ENCODE results near the gene SLC6A9.

Gene SLC6A9

DNA sequence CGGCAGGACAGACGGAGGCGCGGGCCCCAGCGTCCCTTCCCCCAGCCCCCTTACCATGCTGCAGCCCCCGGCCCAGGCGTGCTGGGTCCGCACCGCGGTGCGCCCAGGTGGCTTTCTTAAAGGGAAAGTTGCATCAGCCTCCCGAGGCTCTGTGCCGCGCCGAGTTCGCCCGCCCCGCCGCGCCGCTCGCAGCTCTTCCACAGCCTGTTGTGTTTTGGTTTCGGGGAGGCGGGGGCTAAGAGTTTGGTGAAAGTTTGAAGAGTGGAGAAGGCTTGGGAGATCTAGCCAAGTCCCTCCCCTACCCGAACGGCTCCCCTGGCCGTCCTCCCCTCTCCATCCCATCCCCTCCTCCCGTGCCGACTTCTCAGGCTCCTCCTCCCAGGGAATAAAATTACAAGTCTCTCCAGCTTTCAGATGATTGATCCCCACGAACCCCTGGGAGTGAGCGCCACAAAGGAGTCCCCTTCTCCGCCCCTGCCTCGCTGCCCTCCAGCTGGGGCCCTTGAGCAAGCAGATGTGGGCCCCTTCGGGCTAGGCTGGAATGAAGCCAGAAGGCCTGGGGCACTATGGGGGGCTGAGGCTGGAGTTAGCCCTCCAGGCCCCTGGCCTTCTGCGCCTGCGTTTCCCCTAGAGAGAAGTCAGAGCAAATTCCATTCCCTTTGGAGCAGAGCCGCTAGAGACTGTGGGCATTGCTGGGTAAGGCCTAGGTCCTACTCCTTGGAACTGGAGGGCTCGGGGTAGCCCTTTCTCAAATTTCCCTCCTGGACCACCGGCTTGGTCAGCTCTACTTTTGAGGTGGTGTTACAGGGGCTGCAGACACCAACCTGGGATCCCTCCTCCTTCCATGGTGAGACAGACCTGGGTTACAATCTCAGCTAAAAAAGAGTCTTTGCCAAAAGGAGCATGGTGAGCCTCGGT, at the start of gene SLC6A9:
Gene SLC6A9, minus strand, starts transcription at position 211 of the 918 bp plus-strand sequence. CDS start 7,185 bp downstream, outside the sequence.
- DNase-seq (ENCODE audit: low read depth, low spot score): peak; percentile 21

DNA sequence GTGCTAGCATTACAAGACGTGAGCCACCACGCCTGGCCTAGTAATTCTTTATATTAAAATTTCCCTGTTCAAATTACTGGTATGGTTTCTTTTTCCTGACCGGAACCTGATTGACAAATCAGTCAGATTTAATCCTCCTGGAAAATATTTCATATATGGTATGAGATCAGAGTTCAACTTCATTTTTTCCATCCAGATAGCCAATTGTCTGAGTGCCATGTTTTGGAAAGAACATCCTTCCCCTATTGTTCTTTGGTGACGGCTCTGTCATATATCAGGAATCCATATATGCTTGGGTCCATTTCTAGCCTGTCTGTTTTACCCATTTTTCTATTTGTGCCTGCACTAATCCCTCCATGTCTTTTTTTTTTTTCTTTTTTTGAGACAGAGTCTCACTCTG, 48.3 kb upstream of the SLC6A9 start:
- DNase-seq (ENCODE audit: low read depth, low spot score): no peak

DNA sequence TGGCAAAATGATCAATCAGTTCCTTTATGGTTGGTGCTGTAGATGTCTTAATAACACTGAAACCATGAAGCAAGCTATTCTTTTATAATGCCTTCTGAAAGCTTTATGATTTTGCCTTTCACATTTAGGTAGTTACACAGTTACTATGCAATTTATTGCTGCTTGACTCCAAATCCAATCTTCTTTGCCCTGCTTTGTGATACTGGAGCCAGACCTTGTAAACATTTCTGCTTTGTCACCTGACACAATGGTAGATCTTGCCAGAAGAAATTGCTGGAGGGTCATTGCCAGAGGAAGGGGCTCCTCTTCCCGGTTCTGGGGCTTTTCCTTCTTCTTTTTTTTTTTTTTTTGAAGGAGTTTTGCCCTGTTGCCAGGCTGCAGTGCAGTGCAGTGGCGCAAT, 46.8 kb upstream of the SLC6A9 start:
- DNase-seq (ENCODE audit: low read depth, low spot score): no peak

DNA sequence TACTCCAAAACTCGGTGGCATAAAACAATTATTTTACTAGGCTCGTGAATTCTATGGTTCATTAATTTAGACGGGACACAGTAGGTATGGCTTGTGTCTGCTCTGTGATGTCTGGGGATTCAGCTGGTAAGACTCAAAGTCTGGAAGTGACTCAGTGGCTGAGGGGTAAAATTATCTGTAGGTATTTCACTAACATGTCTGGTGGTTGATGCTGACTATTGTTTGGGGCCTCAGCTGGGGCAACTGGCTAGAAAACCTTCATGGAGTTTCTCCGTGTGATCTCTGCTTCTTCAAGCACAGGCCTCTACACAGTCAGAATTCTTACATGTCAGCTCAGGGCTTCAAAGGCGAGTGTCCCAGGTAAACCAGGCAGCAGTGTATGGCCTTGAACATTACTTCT, 46.2 kb upstream of the SLC6A9 start:
- DNase-seq (ENCODE audit: low read depth, low spot score): no peak

DNA sequence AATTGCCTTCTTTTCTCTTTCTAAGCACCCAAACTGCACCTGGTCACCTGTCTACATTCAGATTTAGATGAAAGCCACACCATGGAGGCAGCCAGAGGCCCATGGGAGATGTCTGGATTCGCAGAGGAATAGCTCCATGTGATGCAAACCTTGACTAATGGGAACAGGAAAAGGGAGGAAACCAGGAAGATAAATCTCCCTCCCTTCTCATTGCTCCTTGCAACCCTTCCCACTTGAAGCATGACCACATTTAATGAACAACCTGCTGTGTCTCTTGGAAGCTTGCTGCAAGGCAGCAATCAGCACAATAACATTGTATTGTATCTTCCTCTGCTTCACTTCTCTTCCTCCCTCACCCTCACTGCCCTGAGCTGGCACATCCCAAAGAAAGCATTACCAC, 44.8 kb upstream of the SLC6A9 start:
- DNase-seq (ENCODE audit: low read depth, low spot score): no peak

DNA sequence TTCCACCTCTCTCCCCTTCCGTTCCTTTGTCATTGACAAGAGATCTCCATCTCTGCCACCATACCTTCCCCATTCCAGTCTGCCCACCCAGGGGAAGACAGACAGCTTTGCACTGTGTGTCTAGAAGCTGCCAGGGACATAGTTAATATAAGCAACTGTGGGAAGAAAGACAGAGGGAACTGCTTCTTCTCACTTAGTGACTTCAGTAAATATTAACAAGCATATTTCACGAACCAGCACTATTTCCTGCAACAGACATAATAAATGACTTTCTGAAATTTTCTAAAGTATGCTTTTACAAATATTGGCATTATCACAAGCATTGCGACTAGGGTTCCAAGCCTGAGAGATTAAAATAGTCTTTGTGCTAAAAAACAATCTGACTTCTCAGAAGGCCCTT, 43.2 kb upstream of the SLC6A9 start:
- DNase-seq (ENCODE audit: low read depth, low spot score): no peak

DNA sequence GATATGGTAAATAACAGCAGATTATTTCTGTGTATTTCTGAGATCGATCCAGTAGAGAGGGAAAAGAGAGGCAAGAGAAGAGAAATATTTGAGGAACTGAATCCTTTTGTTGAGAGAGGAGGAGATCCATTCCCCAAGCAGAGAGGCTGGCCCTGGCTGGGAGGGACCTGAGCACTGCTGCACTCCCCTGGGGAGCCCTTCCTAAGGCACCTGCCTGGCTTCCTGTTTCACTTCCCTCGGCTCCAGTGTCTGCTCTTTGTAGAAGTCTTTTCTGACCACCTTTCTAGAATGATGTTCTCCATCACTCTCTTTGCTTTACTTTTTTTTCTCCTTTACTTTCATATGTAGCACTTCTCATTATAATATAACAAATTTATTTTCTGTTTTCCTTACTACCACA, 42.3 kb upstream of the SLC6A9 start:
- DNase-seq (ENCODE audit: low read depth, low spot score): no peak

DNA sequence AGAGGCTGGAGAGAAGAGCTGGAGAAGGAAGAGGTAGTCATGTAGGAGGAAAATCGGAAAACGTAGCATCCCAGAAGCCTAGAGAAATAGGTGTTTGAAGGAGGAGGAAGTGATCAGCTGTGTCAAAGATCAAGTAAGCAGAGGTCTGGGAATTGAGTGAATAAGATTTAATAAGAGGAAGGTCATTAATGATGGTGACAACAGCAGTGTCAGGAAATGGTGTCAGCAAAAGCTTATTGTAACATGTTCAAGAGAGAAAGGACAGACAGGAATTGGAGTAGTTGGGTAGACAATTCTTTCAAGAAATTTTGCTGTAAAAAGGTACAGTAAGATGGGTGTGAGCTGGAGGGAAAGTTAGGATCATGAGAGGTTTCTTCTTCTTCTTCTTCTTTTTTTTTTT, 41.6 kb upstream of the SLC6A9 start:
- no peak for DNase-seq (ENCODE audit: low read depth, low spot score)

DNA sequence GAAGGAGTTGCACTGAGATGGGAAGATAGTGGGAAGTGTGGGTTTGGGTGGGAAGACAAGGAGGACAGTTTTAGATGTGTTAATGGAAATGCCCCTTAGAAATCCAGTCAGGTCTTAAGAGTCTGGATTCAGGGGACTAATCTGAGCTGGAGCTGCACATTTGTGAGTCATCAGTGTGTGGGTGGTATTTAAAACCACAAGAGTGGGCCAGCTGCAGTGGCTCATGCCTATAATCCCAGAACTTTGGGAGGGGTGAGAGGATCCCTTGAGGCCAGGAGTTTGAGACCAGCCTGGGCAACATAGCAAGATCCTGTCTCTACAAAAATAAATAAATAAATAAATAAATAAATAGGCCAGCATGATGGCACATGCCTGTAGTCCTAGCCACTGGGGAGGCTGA, 40.9 kb upstream of the SLC6A9 start:
- DNase-seq (ENCODE audit: low read depth, low spot score): no peak

DNA sequence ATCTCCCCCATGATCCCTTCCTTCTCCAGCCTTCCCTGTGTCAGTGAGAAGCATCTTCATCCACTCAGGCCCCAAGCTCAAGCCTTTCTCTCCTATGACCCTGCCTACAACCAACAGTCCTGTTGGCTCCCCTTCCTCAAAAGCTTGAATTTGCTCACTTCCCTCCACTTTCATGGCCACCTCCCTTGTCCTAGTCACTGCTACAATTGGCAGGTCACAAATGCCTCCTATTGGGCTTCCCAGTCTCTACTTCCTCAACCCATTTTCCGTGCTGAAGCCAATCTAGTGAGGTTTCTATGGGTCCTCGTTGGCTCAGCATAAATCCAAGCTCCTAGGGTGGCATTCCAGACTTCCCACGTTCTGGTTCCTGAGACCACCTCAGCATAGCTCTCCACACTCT, 40.2 kb upstream of the SLC6A9 start:
- no peak for DNase-seq (ENCODE audit: low read depth, low spot score)

DNA sequence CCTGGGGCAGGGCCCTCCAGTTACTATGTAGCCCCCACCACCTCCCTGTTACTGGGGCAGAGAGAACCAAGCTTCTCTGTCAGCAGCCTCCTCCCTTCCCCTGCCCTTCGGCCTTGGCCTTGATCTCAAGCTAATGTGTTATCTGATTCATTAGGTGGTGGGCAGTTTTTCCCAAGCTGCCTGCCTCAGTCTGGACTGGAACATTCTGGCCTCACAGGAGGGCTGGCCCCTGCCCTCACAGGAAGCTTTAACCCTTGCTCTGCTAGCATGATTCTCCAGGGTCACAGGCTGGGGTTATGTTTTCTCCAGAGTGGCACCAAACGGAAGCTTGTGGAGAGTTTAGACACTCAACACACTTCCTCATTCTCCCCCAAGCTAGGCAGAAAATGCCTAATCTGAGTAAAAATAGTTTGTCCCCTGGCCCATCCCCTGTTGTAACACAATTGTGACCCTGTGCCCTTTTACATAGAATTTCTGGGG, 37.2 kb upstream of the SLC6A9 start:
- no peak for DNase-seq (ENCODE audit: low read depth, low spot score)

DNA sequence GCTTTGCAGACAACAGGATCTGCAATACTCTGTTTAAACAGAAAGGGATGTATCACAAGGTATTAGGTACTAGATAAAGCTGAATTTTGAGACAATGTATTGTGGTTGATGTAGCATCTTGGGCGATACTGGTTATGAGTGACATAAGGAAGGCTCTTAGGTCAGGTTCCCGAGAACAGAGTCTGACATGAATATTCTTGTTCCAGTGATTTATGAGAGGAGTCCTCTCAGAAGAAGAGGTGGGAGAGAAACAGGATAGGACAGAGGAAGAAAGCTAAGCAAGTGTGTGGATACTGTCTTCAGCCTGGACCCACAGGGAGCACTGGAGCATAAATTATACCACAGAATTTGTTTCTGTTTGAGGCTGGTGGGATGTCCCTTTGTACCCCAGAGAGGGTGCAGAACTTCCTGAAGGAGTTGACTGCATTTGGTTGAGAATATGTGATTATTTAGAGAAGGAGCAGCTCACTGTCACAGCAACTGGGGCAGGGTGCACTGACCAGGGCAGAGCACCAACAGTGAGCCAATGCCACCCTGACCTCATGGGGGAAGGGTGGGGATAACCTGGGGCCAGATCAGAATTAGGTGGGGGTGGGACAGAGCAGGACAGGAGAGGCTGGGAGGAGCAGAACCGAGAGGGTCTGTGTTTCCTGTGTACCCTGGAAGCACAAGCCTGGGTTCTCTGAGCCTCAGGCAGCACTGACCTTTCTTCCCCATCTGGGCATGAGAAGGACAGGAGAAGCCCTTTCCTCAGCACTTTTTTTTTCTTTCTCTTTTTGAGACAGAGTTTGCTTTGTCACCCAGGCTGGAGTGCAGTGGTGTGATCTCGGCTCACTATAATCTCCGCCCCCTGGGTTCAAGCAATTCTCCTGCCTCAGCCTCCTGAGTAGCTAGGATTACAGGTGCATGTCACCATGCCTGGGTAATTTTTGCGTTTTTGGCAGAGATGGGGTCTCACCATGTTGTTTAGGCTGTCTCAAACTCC, 36.3 kb upstream of the SLC6A9 start:
- no peak for DNase-seq (ENCODE audit: low read depth, low spot score)

DNA sequence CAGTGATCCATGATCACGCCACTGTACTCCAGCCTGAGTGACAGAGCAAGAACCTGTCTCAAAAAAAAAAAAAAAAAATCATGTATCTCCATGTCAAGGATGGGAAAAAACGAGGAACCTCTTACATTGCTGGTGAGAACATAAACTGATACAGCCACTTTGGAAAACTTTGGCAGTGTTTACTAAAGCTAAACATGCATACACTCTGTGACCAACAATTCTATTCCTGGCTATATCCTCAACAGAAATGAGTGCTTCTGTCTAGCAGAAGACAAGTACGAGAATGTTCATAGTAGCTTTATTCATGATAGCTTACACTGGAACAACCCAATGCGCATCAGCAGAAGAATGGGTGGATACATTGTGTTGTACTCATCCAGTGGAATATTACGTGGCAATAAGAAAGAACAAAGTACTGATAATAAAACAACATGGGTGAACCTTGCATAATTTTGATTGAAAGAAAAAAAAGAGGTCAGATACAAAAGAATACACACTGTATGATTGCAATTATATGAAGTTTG, 31.5 kb upstream of the SLC6A9 start:
- DNase-seq (ENCODE audit: low read depth, low spot score): no peak

DNA sequence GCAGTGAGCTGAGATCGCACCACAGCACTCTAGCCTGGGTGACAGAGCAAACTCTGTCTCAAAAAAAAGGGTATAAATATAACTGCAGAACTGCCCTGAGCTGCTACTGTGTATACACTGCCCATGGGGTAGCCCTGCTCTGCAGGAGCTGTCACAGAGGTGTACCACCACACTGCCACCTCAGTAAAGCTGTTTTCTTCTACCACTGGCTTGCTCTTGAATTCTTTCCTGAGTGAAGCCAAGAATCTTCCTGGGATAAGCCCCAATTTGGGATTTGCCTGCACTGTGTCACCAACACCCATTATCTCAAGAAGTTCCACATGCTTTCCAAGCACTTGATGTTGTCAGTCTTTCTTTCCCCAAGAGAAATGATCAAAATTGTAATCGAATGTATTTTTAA, 30.6 kb upstream of the SLC6A9 start:
- DNase-seq (ENCODE audit: low read depth, low spot score): no peak

DNA sequence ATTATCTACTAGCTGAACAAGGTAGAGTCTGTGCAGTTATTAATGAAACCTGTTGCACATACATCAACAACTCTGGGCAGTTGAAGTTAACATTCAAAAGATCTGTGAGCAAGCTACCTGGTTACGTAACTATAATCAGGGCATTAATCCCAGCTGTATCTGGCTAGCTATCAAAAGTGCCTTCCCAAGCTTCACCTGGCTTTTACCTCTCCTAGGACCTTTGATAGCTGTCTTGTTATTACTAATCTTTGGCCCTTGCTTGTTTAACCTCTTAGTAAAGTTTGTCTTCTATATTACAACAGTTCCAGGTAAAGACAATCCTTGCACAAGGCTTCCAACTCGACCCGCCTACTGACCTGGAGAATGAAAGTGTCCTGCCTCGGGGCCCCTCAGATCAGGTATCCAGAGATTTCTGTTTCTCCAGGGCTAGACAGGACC, 29.6 kb upstream of the SLC6A9 start:
- DNase-seq (ENCODE audit: low read depth, low spot score): no peak

DNA sequence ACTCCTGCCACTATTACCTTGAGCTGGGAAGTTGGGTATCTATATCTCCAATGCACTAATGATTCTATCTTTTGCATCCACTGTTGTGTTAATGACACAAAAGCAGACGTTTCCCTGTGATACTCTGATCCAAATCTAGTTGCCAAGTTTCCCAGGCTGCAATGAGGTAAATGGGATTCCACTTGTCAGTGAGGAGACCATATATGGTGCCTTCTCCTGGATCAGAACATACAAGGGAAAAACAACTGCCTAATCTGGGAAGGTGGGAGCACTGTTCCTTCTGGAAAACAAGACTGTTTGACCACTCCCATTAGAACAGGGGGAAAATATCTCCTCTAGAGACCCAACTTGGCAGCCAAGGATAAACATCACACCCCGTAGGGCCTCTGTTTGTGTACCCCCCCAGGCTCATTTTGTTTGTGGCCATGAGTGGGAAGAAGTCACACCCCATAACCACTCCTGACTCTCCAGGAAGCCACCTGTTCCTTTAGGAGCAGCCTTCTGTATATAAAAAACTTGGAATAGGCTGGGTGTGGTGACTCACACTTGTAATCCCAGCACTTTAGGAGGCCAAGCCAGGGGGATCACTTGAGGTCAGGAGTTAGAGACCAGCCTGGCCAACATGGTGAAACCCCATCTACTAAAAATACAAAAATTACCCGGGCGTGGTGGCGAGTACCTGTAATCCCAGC, 28.5 kb upstream of the SLC6A9 start:
- DNase-seq (ENCODE audit: low read depth, low spot score): no peak

DNA sequence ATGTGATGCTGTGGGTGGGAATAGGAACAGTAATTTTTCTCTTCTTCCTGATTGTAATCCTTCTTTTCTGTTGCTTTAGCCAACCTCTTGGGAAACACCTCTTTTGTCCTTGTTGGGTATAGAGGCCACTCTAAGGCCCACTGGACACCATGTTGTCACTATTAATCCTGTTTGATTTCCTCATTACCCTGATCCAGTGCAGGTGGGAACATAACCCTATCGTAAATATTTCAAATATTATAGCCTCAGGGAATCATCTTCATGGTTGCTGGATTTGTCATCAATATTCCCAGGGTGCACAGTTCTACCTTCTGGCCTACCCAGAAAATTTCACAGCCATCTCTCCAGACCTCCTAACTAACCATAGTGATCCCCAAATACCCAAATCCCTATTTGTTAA, 27.9 kb upstream of the SLC6A9 start:
- DNase-seq (ENCODE audit: low read depth, low spot score): no peak

DNA sequence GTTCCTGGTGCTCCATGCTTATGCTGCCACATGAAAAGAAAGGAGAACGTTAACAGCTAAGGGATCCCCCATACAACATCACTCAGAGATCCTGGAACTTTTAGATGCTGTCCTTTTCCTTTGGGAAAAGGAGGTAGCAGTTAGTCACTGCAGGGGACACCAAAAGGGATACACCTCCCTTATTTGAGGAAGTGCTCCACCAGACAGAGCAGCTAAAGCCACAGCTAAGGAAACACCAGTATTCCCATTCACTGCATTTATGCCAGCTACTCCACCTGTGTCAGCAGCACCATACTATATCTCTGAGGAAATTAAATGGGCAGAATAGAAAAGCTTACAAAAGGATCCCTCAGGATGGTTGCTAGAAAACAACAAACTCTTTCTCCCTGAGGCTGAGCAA, 26.0 kb upstream of the SLC6A9 start:
- DNase-seq (ENCODE audit: low read depth, low spot score): no peak

DNA sequence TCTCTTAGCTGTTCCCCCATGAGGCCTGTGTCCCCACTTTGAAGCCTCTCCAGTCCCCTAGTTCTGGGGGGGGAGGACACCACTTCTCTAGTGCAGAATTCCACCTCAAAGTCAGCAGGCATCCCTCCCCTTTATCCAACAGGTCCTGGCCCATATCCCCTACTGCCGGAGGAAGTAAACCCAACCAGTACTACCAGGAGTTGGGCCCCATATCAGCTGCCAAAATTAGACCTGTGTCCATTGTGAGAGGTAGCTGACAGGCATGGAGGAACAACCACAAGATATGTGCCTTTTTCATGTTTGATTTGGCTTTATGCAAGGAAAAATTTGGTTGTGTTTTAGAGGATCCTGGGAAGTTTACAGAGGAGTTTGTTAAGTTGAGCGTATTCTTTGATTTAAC, 22.1 kb upstream of the SLC6A9 start:
- no peak for DNase-seq (ENCODE audit: low read depth, low spot score)

DNA sequence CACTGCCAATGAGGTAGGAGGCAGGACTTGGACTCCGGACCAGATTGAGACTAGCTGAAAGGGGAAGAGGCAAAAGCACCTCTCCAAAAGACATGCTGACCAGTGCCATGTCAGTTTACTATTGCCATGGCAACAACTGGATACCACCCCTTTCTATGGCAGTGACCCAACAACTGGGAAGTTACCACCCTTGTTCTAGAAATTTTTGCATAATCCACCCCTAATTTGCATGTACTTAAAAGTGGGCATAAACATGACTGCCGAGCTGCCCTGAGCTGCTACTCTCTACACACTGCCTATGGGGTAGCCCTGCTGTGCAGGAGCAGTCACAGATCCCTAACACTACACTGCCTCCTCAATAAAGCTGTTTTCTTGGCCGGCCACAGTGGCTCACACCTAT, 19.0 kb upstream of the SLC6A9 start:
- no peak for DNase-seq (ENCODE audit: low read depth, low spot score)

DNA sequence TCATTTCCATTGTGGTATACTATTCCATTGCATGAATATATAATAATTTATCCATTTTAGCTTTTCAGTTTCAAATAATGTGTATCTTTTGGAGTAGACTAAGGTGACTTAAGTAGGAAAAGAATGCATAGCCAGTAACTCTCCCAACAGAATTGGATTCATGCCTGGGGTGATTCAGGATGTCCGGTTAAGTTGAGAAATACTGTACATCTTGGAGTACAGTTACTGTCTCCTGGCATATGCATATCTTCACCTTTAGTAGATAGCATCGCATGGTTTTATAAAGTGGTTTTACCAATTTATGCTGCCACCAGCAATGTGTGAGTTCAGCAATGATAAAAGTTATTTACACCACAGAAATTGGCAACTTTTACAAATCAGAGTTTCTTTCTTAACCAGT, 18.6 kb upstream of the SLC6A9 start:
- DNase-seq (ENCODE audit: low read depth, low spot score): no peak
